HG02981 (cell line): ENCODE results near the gene ST7.
"Not testable (repeated sequence)": the region's sequence is repeated elsewhere in the genome, so short reads cannot be mapped to it uniquely, and the experiment has no call there.

Experiments
- ATAC-seq: cut with Tn5 transposase; IDR thresholded peaks from one replicate; pipeline ENCODE4 v1.9.1; 2021; ENCODE audit warnings: mild to moderate bottlenecking, moderate library complexity; ENCODE audit not compliant: unreplicated experiment

ST7 gene

DNA sequence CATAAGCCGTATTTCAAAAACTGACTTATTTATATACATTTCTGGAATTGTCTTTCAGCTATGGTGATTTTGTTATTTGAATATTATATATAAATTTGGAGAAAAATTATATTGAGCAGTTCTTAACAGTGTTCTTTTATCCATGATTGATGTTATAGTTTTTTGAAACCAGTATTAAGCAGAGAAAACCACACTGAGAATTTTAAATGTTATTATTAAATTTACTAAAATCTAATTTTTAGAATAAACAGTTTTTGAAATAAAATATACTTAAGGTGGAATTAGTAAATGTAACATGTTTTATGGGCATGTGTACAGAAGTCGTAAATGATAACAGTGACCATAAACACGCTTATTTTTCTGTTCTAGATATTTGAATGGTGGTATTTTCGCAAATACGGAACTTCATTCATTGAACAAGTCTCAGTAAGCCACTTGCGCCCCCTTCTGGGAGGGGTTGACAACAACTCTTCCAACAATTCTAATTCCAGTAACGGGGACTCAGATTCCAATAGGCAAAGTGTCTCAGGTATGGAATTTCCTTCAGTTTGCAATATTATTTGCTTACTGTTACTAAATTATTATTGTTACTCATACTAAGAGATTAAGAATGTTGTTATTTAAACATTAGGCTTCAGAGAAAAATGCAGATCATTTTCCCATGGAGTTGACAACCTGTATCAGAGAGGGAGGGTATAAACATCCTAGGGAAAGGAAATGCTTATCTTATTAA is 166.1 kb downstream of the ST7 start:
- peak; percentile 50 for ATAC-seq

GRCh38 chr7:117120321-117120720 is 167.0 kb downstream of the ST7 start:
- ATAC-seq: not testable (repeated sequence)

- not testable (repeated sequence) for ATAC-seq
Measured at GRCh38 chr7:117122036-117122435, 168.7 kb downstream of the ST7 start.

DNA sequence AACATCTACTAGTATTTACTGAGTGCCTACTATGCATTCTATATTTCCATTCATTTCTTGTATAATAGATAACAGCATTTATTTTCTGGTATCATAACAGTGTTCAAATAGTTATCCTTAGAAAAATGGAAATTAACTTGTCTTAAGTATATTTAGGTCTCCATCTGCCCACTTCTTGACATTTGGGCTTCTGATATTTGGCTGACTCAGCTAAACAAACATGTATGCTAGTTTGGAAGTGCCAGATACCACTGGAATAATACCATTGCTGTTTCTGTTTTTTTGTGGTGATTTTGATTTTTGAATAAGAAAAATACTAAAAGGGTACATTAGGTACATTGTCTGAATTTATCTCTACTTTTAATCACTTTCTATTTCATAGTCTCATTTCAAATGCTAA is 169.2 kb downstream of the ST7 start:
- no peak for ATAC-seq

DNA sequence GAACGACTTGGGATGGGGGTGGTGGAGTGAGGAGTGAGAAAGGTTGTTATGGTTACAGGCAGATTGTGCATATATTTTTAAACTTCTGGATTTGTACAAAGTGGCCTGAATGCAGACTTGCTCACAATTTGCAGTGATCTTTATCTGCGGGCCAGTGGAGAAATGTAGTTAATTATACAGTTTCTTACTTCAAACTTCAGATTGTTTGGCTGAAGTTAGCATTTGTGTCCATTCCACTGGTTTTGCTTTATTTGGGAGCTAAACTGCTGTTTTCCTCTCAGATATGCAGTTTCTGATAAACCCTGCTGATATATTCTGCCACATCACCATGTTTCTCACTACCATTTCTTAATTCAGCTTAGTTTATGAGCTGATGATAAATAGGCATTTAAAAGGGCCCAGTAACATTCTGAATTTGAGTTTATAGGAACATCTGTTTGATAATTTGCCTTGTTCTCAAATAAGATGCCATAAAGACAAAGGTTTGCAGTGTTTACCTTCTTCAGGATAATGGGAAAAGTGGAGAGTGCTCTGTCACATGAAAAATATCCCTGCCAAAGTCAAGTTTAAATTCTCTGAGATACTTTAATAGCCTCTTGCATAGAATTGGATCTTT is 170.1 kb downstream of the ST7 start:
- no peak for ATAC-seq

DNA sequence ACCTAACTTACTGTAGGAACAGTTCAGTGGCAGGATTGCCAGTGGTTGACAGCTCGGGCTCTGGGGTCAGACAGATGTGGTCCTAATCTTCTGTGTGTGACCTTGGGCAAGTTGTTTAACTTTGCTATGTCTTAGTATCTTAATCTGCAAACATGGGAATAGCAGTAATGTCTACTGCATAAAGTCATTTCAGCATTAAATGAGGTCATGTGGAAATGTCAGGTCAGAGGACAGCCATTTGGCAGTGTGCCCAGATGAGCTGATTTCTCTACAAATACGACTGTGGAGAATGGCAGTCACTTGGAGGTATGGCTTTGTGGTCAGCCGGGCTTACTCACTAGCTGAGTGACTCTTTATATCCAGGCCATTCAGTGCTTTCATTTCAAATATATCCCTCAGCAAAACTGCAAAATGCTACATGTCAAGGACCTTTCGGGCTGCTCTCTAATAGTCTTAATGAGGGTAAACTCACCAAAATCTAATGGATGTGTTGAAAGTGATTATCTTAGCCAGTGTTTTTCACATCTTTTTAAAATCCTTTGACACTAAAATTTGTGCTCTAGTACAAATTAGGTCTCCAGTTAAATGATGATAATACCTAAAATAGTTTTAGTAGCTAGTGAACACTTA is 171.4 kb downstream of the ST7 start:
- ATAC-seq: peak; percentile 84

GRCh38 chr7:117126676-117127075 is 173.4 kb downstream of the ST7 start:
- no peak for ATAC-seq

- ATAC-seq: peak; percentile 56
Measured at GRCh38 chr7:117127585-117128168, 174.4 kb downstream of the ST7 start.

DNA sequence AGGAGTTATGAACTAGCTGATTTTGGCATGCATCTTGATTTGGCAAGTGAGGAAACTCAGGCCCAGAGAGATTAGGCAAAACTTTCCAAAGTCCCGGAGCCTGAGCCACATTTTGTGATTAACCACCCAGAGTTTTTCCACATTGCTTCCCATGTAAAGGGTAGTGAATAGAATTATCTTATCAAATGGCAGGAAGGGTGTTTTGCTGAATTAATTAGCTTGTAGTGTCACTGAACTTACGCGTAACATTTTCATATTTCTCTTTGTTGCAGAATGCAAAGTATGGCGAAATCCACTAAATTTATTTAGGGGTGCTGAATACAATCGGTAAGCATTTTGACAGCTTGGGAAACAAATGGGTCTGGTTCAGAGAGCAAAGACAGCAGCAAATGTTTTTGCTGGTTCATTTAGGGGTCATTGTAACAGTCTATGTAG is 176.2 kb downstream of the ST7 start:
- ATAC-seq: no peak

DNA sequence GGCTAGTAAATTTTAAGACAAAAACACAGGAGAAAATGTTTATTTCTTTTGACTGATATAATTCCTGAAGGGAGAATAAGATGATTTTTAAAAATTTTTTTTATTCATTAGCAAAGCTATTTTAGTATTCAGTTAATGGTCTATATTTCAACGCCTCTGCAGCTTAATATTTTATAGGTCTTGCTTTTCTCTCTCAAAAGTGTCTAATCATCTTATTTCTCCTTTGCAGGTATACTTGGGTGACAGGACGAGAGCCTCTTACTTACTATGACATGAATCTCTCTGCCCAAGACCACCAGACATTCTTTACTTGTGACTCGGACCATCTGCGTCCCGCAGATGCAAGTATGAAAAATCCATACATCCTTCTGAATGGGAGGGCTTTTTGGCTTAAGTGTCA is 177.0 kb downstream of the ST7 start:
- ATAC-seq: no peak

GRCh38 chr7:117132321-117133120 is 179.2 kb downstream of the ST7 start:
- no peak for ATAC-seq

DNA sequence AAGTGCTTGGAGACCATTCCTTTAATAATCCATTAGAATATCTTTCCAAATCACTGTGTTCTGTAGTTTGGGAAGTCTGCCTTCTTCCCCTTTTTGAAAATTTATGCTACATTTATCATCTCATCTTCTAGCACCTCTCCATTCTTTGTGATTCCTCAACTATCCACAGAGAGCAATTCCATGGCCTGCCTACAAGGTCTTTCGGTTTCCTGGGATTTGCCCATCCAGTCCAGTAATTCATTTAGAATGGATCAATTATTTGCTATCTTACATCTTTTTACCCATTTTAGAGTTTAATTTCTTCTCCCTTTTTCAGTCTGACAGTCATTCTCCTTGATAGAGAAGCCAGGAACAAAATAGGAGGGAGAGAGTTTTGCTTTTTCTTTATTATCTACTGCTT is 179.8 kb downstream of the ST7 start:
- no peak for ATAC-seq

DNA sequence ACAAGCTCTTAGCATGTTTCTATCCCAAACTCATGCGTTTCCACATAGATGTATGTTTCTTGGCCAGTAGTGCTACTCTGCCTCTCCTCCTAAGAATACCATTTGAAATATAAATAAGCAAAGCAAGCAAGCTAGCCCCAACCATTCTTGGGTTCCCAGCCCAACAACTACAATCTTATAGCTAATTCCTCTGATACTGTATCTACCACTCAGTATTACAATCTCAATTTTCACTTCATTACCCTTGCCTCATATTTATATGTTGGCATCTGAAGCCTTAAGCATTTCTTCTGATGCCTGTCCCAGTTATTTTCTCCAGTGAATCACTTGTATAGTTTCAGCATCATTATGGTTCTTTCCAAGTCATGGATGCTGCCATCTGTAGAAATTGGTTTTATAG is 181.1 kb downstream of the ST7 start:
- no peak for ATAC-seq

- peak; percentile 63 for ATAC-seq
Measured at GRCh38 chr7:117134889-117135552, 181.7 kb downstream of the ST7 start.

DNA sequence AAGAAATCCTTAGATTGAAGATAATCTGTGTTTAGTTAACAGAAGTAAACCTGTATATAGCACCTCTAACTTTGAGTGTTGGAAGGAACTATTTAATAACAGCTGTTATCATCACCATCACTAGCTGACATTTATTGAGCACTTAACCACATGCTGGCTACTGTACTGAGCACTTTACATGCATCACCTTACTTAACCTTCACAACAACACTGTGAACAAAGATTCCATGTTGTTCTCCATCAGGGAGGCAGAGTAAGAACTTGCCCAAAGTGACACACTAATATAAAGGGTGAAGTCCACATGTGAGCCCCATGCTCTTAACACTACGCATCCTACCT is 182.2 kb downstream of the ST7 start:
- ATAC-seq: no peak

DNA sequence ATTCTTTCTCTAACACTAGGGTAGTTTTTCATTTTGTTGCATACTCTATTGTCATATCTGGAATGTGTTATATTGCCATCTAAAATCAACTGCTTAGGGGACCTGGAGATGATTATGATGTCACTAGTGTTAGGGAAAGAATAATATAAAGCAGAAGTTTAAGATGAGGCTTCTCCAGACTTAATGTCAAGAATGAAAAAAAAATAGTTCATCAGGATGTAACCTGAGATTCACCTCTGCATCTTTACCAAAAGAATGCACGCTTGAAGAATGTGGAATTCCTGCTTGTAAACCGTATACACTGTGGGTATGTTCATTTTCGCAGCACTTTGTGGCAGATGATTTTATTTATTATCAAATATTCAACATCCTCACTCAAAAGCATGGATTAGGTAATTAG is 184.6 kb downstream of the ST7 start:
- no peak for ATAC-seq

- ATAC-seq: no peak
Measured at GRCh38 chr7:117138495-117138894, 185.2 kb downstream of the ST7 start.

GRCh38 chr7:117138981-117139380 is 185.7 kb downstream of the ST7 start:
- ATAC-seq: no peak

DNA sequence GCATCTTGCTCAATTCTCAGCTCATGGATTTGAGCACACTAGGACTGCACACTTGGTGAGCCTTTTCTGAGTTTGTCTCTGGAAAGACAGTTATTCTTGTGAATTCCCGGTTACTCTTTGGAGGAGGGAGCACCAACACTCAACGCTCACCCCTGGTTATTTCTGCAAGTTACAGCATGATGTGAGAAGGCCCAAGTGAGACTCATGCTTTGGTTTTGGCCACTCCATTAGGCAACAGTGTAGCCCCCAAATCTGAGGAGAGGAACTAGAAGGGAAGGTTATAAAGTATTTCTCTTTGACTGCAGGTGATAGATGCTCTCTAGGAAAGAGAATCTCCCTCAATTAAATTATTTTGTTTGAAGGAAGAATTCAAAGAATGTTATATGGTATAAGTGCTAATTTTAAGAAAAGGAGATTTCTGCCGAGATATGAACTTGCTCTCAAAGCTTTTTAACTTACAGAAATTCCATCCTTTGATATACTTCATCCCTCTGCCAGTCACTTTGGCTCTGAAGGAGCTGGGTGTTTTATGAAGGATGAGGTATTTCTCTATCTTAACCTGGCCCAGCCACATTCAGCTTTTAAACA is 186.2 kb downstream of the ST7 start:
- ATAC-seq: no peak

DNA sequence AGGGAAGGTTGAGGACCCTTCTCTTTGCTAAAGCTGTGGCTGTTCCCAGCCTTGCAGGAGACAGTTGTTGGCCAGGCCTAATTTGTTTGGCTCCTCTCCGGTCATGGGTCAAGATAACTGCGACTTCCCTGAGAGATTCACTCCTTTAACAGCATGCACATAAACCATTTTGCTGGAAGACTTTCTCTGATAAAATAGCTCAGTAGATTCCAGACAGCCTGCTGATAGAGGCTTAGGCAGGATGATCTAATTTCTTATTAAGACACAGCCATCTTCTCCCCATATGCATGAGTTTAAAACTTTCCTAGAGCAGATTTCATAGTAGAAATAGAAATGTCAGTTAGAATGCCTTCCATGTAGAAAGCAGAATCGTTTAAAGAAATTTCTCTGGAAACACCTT is 187.6 kb downstream of the ST7 start:
- ATAC-seq: no peak
